Liver (tissue), 9 donors: ENCODE results near the gene CLDN10. TPM values are rescaled to one million over a fixed set of nuclear protein-coding genes. Genes with fewer than 3 reads are reported as not detected.
A peak's percentile ranks its signal among the peaks of the same experiment; 100 is the strongest.

Source experiments
- DNase-seq: peaks from one replicate; pipeline ENCODE4 v3.0.0-alpha.2; 2017; ENCODE audit warnings: low spot score
- H3K27ac ChIP-seq, 2 donors: one replicate each; pipeline ENCODE4 v1.7.0; 2013; ENCODE audit warnings: inconsistent platforms in 2 of 2, low read length in 2 of 2, control low read depth in 1 of 2, low read depth in 1 of 2, mild to moderate bottlenecking in 1 of 2
- H3K27me3 ChIP-seq, 4 donors: one replicate each; pipeline versions ENCODE4 v1.6.1 to v1.7.0; 2013; ENCODE audit warnings: low read length in 3 of 4, inconsistent platforms in 1 of 4, mild to moderate bottlenecking in 1 of 4, moderate library complexity in 1 of 4; ENCODE audit not compliant: control insufficient read depth in 4 of 4, insufficient read depth in 4 of 4
- H3K36me3 ChIP-seq, 4 donors: one replicate each; pipeline versions ENCODE4 v1.6.1 to v1.7.0; 2013; ENCODE audit warnings: low read length in 3 of 4, mild to moderate bottlenecking in 3 of 4, low read depth in 1 of 4, moderate library complexity in 1 of 4; ENCODE audit not compliant: control insufficient read depth in 4 of 4, insufficient read depth in 3 of 4
- H3K4me1 ChIP-seq, 4 donors: one replicate each; pipeline versions ENCODE4 v1.6.1 to v1.7.0; 2013; ENCODE audit warnings: low read length in 3 of 4, mild to moderate bottlenecking in 3 of 4, moderate library complexity in 1 of 4; ENCODE audit not compliant: control insufficient read depth in 4 of 4, insufficient read depth in 4 of 4
- H3K4me3 ChIP-seq, 3 donors: one replicate each; pipeline versions ENCODE4 v1.6.1 to v1.7.0; 2013; ENCODE audit warnings: low read length in 3 of 3, control low read depth in 1 of 3, low read depth in 1 of 3, mild to moderate bottlenecking in 1 of 3
- H3K9ac ChIP-seq, 2 donors: one replicate each; pipeline ENCODE4 v1.7.0; 2013; ENCODE audit warnings: low read length in 2 of 2, mild to moderate bottlenecking in 2 of 2, moderate library complexity in 2 of 2, control low read depth in 1 of 2, low read depth in 1 of 2
- H3K9me3 ChIP-seq, 4 donors: one replicate each; pipeline versions ENCODE4 v1.6.1 to v1.7.0; 2013; ENCODE audit warnings: low read length in 3 of 4; ENCODE audit not compliant: control insufficient read depth in 4 of 4
- ATF3 ChIP-seq: IDR thresholded peaks from 2 replicates; pipeline ENCODE4 v1.6.1; 2016; ENCODE audit warnings: antibody characterized with exemption
- CTCF ChIP-seq: fragments of 150-350 bp; IDR thresholded peaks from 2 replicates; pipeline ENCODE4 v1.5.1; 2017; ENCODE audit warnings: improper control_type of control experiment, low read depth, low read length; ENCODE audit not compliant: missing input control
- EGR1 ChIP-seq, 2 donors: IDR thresholded peaks; 2 replicates each; pipeline ENCODE4 v1.6.1; 2016 to 2018; ENCODE audit warnings: antibody characterized with exemption in 2 of 2, low read depth in 2 of 2
- FOXA1 ChIP-seq: IDR thresholded peaks from 2 replicates; pipeline ENCODE4 v1.6.1; 2016; ENCODE audit warnings: antibody characterized with exemption
- FOXA2 ChIP-seq: IDR thresholded peaks from 2 replicates; pipeline ENCODE4 v1.6.1; 2016; ENCODE audit warnings: antibody characterized with exemption
- HNF4A ChIP-seq, 2 donors: conservative IDR thresholded peaks; 2 replicates each; pipeline ENCODE4 v1.6.1; 2016; ENCODE audit warnings: antibody characterized with exemption in 2 of 2, mild to moderate bottlenecking in 2 of 2
- HNF4G ChIP-seq: IDR thresholded peaks from 2 replicates; pipeline ENCODE4 v1.6.1; 2016; ENCODE audit warnings: antibody characterized with exemption
- MAX ChIP-seq: IDR thresholded peaks from 2 replicates; pipeline ENCODE4 v1.6.1; 2016; ENCODE audit warnings: antibody characterized with exemption
- NR2F2 ChIP-seq: IDR thresholded peaks from 2 replicates; pipeline ENCODE4 v1.6.1; 2016; ENCODE audit warnings: antibody characterized with exemption
- RAD21 ChIP-seq, 2 donors: IDR thresholded peaks; 2 replicates each; pipeline ENCODE4 v1.6.1; 2016; ENCODE audit warnings: antibody characterized with exemption in 2 of 2, mild to moderate bottlenecking in 2 of 2
- REST ChIP-seq: IDR thresholded peaks from 2 replicates; pipeline ENCODE4 v1.6.1; 2016; ENCODE audit warnings: antibody characterized with exemption, mild to moderate bottlenecking
- SP1 ChIP-seq: IDR thresholded peaks from 2 replicates; pipeline ENCODE4 v1.6.1; 2018; ENCODE audit warnings: antibody characterized with exemption, mild to moderate bottlenecking
- ZBTB33 ChIP-seq: IDR thresholded peaks from 2 replicates; pipeline ENCODE4 v1.6.1; 2016; ENCODE audit warnings: antibody characterized with exemption
- WGBS: extraction: QIAGEN DNeasy Blood & Tissue Kit; methylation state at CpG from one replicate; pipeline ENCODE4 v1.1.7; 2013; 5-methylcytosine and 5-hydroxymethylcytosine counted together
- polyA plus RNA-seq, 2 donors: library from polyadenylated mRNA; stranded (reverse) in 1 of 2; unstranded in 1 of 2; fragments of 200-250 nt in 1 of 2; fragments of >200 nt in 1 of 2; fragmentation: Nextera tagmentation in 1 of 2; extraction: Ambion mirVana in 1 of 2; gene quantifications; one replicate each; pipeline versions ENCODE4 v1.2.1 to v1.2.3, GENCODE V29; 2013 to 2015
- total RNA-seq, 2 donors: library from RNA; depleted of rRNA; stranded (reverse); fragments of >200 nt; gene quantifications; one replicate each; pipeline ENCODE4 v1.2.3, GENCODE V29; 2014
- donor health status: healthy.
- donor health status: healthy.
- donor health status: healthy.
- donor health status: healthy.
- donor health status: healthy.

CLDN10 gene
- total and polyA plus RNA-seq, 4 donors = 0.79 to 15.1 (median 3.1) TPM

GRCh38 chr13:95623141-95623540 is 70.6 kb downstream of the CLDN10 start (continued):
- TF ChIP-seq FOXA1 = no peak

GRCh38 chr13:95624020-95624419 is 71.5 kb downstream of the CLDN10 start:
- no peak overlapping the region for H3K27ac ChIP-seq
- H3K27me3 ChIP-seq = no peaks in the 10 kb centered on the region
- no peak overlapping the region for H3K9ac ChIP-seq
- peaks cover 0 to 2% (median 0%) of the 10 kb centered on the region in 4 donors for H3K4me1 ChIP-seq
- no peak overlapping the region for H3K4me3 ChIP-seq
- WGBS = 11% methylated on average over 5 of the region's 5 CpGs
- DNase-seq = no peak
- H3K36me3 ChIP-seq = no peaks in the 10 kb centered on the region
- TF ChIP-seq RAD21 (IDR thresholded peaks at IDR 0.05) (peak; percentile 89 to 91), MAX (no peak), CTCF (peak; percentile 50), EGR1 (IDR thresholded peaks at IDR 0.05; ENCODE audit: low read depth in 2 of 2) (no peak)
- H3K9me3 ChIP-seq = no peaks in the 10 kb centered on the region

GRCh38 chr13:95626768-95627167 is 74.2 kb downstream of the CLDN10 start:
- Histone ChIP-seq H3K36me3 (no peaks in the 10 kb centered on the region), H3K27me3 (no peaks in the 10 kb centered on the region), H3K9ac (no peak overlapping the region), H3K9me3 (no peaks in the 10 kb centered on the region), H3K4me1 (peaks cover 0 to 2% (median 0%) of the 10 kb centered on the region in 4 donors), H3K27ac (no peak overlapping the region), H3K4me3 (no peak overlapping the region)
- TF ChIP-seq HNF4G (no peak), REST (no peak), SP1 (no peak), HNF4A (conservative IDR thresholded peaks at IDR 0.05) (no peak), ATF3 (no peak), ZBTB33 (no peak), NR2F2 (no peak), FOXA2 (no peak), EGR1 (IDR thresholded peaks at IDR 0.05; ENCODE audit: low read depth in 2 of 2) (no peak), FOXA1 (no peak)
- DNase-seq = no peak
